ENCODE measurements around the gene TMC6.
A peak's percentile ranks its signal among the peaks of the same experiment; 100 is the strongest.
"Not testable (repeated sequence)": the region's sequence is repeated elsewhere in the genome, so short reads cannot be mapped to it uniquely, and the experiment has no call there.

TMC6 gene

GRCh38 chr17:78128551-78129350, at the start of gene TMC6:
TSS of gene TMC6 (minus strand) at chr17:78128755. CDS start at chr17:78126832, 1,923 bp downstream.
- H3K27me3 ChIP-seq (ENCODE audit: control insufficient read depth, insufficient read depth, low read length): peaks cover 3% of the 10 kb centered on the region
- peak within 1 kb of the TSS; percentile 56 for H3K9ac ChIP-seq (ENCODE audit: low read length)
- no peaks in the 10 kb centered on the region for H3K4me1 ChIP-seq (ENCODE audit: control insufficient read depth, insufficient read depth, low read length)
- peak within 1 kb of the TSS; percentile 66 for H3K4me3 ChIP-seq (ENCODE audit: low read length)
- H3K36me3 ChIP-seq (ENCODE audit: control insufficient read depth, insufficient read depth, low read length): peaks cover 6% of the 10 kb centered on the region
- peak within 1 kb of the TSS; percentile 73 for H3K27ac ChIP-seq (ENCODE audit: low read depth, low read length)

GRCh38 chr17:78176548-78177025, 48.0 kb upstream of the TMC6 start:
- Histone ChIP-seq H3K27me3 (ENCODE audit: control insufficient read depth, insufficient read depth, low read length) (no peaks in the 10 kb centered on the region), H3K36me3 (ENCODE audit: control insufficient read depth, insufficient read depth, low read length) (no peaks in the 10 kb centered on the region), H3K9ac (ENCODE audit: low read length) (no peak overlapping the region), H3K4me1 (ENCODE audit: control insufficient read depth, insufficient read depth, low read length) (peaks cover 17% of the 10 kb centered on the region), H3K4me3 (ENCODE audit: low read length) (no peak overlapping the region), H3K27ac (ENCODE audit: low read depth, low read length) (no peak overlapping the region)

- Histone ChIP-seq H3K4me1 (ENCODE audit: control insufficient read depth, insufficient read depth, low read length) (peaks cover 14% of the 10 kb centered on the region), H3K36me3 (ENCODE audit: control insufficient read depth, insufficient read depth, low read length) (peaks cover 3% of the 10 kb centered on the region), H3K27ac (ENCODE audit: low read depth, low read length) (no peak overlapping the region), H3K4me3 (ENCODE audit: low read length) (no peak overlapping the region), H3K27me3 (ENCODE audit: control insufficient read depth, insufficient read depth, low read length) (no peaks in the 10 kb centered on the region), H3K9ac (ENCODE audit: low read length) (no peak overlapping the region)
Observed at GRCh38 chr17:78175643-78175981, 47.1 kb upstream of the TMC6 start.

- peak overlapping the region; percentile 63 for H3K27ac ChIP-seq (ENCODE audit: low read depth, low read length)
- no peaks in the 10 kb centered on the region for H3K27me3 ChIP-seq (ENCODE audit: control insufficient read depth, insufficient read depth, low read length)
- H3K4me1 ChIP-seq (ENCODE audit: control insufficient read depth, insufficient read depth, low read length): peaks cover 11% of the 10 kb centered on the region
- peaks cover 4% of the 10 kb centered on the region for H3K36me3 ChIP-seq (ENCODE audit: control insufficient read depth, insufficient read depth, low read length)
- H3K4me3 ChIP-seq (ENCODE audit: low read length): no peak overlapping the region
- H3K9ac ChIP-seq (ENCODE audit: low read length): no peak overlapping the region
Observed at GRCh38 chr17:78174870-78175642, 46.5 kb upstream of the TMC6 start.

- peak overlapping the region; percentile 41 for H3K9ac ChIP-seq (ENCODE audit: low read length)
- peaks cover 4% of the 10 kb centered on the region for H3K36me3 ChIP-seq (ENCODE audit: control insufficient read depth, insufficient read depth, low read length)
- H3K4me3 ChIP-seq (ENCODE audit: low read length): no peak overlapping the region
- peak overlapping the region; percentile 63 for H3K27ac ChIP-seq (ENCODE audit: low read depth, low read length)
- H3K4me1 ChIP-seq (ENCODE audit: control insufficient read depth, insufficient read depth, low read length): peaks cover 11% of the 10 kb centered on the region
- H3K27me3 ChIP-seq (ENCODE audit: control insufficient read depth, insufficient read depth, low read length): no peaks in the 10 kb centered on the region
Observed at GRCh38 chr17:78174346-78174869, 45.9 kb upstream of the TMC6 start.

GRCh38 chr17:78173097-78173715, 44.7 kb upstream of the TMC6 start:
- Histone ChIP-seq H3K9ac (ENCODE audit: low read length) (no peak overlapping the region), H3K4me1 (ENCODE audit: control insufficient read depth, insufficient read depth, low read length) (peaks cover 11% of the 10 kb centered on the region), H3K36me3 (ENCODE audit: control insufficient read depth, insufficient read depth, low read length) (peaks cover 4% of the 10 kb centered on the region), H3K27me3 (ENCODE audit: control insufficient read depth, insufficient read depth, low read length) (no peaks in the 10 kb centered on the region), H3K27ac (ENCODE audit: low read depth, low read length) (peak overlapping the region; percentile 47), H3K4me3 (ENCODE audit: low read length) (no peak overlapping the region)

GRCh38 chr17:78172249-78173051, 43.9 kb upstream of the TMC6 start:
- Histone ChIP-seq H3K27ac (ENCODE audit: low read depth, low read length) (peak overlapping the region; percentile 47), H3K9ac (ENCODE audit: low read length) (no peak overlapping the region), H3K4me3 (ENCODE audit: low read length) (no peak overlapping the region), H3K4me1 (ENCODE audit: control insufficient read depth, insufficient read depth, low read length) (peaks cover 11% of the 10 kb centered on the region), H3K36me3 (ENCODE audit: control insufficient read depth, insufficient read depth, low read length) (peaks cover 4% of the 10 kb centered on the region), H3K27me3 (ENCODE audit: control insufficient read depth, insufficient read depth, low read length) (no peaks in the 10 kb centered on the region)

GRCh38 chr17:78171591-78172248, 43.2 kb upstream of the TMC6 start:
- not testable (repeated sequence) for H3K36me3 ChIP-seq (ENCODE audit: control insufficient read depth, insufficient read depth, low read length); H3K4me3 ChIP-seq (ENCODE audit: low read length); H3K9ac ChIP-seq (ENCODE audit: low read length); H3K27me3 ChIP-seq (ENCODE audit: control insufficient read depth, insufficient read depth, low read length)
- Histone ChIP-seq H3K4me1 (ENCODE audit: control insufficient read depth, insufficient read depth, low read length) (peaks cover 11% of the 10 kb centered on the region), H3K27ac (ENCODE audit: low read depth, low read length) (peak overlapping the region; percentile 8)

- Histone ChIP-seq H3K36me3 (ENCODE audit: control insufficient read depth, insufficient read depth, low read length) (peaks cover 4% of the 10 kb centered on the region), H3K27ac (ENCODE audit: low read depth, low read length) (no peak overlapping the region), H3K4me3 (ENCODE audit: low read length) (no peak overlapping the region), H3K27me3 (ENCODE audit: control insufficient read depth, insufficient read depth, low read length) (no peaks in the 10 kb centered on the region), H3K4me1 (ENCODE audit: control insufficient read depth, insufficient read depth, low read length) (peaks cover 7% of the 10 kb centered on the region), H3K9ac (ENCODE audit: low read length) (no peak overlapping the region)
Observed at GRCh38 chr17:78170692-78171590, 42.4 kb upstream of the TMC6 start.

- H3K27ac ChIP-seq (ENCODE audit: low read depth, low read length): peak overlapping the region; percentile 53
- H3K36me3 ChIP-seq (ENCODE audit: control insufficient read depth, insufficient read depth, low read length): peaks cover 4% of the 10 kb centered on the region
- peaks cover 7% of the 10 kb centered on the region for H3K4me1 ChIP-seq (ENCODE audit: control insufficient read depth, insufficient read depth, low read length)
- no peaks in the 10 kb centered on the region for H3K27me3 ChIP-seq (ENCODE audit: control insufficient read depth, insufficient read depth, low read length)
- H3K4me3 ChIP-seq (ENCODE audit: low read length): peak overlapping the region; percentile 59
- H3K9ac ChIP-seq (ENCODE audit: low read length): peak overlapping the region; percentile 49
Observed at GRCh38 chr17:78168903-78169793, 40.6 kb upstream of the TMC6 start.
